ENCODE results near the gene NAP1L4.

Gene NAP1L4

DNA sequence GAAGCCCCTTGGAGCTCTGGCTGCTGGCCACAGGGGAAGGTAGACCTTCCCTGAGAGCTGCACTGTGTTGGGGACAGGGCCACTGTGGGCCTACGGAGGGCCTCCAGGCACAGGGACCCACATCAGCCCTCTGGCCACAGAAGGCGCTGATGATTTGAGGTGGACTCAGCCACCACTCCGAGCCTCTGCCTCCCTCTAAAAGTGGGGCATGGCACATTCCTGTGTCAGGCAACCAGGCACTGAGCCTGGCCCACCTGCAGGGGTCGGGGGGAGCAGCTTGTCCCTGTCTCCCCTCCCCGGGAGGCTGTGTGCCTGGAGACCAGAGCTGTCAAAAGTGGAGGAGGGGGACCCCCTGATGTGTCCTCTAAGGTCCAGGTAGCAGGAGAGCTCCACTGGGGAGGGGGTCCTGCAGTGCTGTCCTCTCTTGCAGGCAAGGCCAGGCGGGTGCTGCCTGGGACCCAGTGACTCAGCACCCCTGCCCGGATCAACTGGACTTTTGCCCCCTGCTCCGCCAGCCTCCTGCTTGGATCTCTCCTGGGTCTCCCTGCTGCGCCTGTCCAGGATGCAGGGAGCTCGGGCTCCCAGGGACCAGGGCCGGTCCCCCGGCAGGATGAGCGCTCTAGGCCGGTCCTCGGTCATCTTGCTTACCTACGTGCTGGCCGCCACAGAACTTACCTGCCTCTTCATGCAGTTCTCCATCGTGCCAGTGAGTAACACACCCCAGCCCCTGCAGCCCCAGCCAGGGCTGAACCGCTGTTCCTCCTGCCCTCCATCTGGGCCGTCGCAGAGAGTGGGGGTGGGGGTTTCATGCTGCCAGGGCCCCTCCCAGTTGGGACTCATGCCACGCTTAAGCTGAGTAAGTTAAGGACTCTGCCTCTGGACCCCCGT is 89.1 kb downstream of the NAP1L4 start:
- intact Hi-C loops (cut with DNase I) = no loop called here
- DNase-seq = no peak

DNA sequence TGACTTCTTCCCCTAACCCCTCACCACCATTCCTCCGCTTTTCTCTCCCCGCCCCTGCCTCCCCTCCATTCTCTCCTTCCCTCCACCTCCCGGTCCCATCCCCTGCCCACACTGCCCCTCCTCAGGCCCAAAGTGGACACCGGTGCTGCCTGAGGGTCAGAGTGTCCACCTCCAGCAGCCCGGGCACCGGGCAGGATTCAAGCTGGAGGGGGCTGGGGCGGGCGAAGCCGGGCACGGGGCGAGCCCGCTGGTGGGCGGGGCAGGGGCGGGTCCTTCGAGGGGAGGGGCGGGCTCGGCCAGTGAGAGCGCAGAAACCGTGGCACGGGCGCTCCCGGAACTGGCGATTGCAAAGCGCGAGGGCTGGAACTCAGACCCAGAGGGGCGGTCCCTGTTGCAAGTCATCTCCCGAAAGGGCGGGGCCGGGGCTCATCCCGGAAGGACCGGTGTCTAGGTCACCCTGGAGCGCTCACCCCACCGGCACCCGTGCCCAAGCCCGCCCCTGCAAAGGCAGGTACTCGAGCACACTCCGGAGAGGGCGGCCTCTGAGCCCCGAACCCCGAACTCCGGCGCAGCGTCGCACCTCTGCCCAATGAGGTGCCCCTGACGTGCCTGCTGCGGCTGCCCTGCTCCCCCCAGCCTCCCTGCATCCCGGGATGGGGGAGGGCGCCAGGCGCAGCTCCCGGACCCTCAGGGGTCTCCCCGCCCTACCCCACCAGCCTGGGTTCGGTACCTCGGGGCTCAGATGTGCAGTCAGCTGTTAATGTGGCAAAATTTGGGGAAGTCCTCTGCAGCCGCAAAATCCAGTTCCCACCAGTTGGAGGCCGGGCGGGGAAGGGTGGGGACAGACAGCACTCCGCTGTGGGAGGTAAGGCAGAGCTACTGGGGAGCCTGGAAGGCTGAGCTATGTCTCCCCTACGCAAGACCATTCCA is 90.0 kb downstream of the NAP1L4 start:
- peak; percentile 35 to 84 (median 72) for DNase-seq
- intact Hi-C loops (cut with DNase I) = no loop called here

DNA sequence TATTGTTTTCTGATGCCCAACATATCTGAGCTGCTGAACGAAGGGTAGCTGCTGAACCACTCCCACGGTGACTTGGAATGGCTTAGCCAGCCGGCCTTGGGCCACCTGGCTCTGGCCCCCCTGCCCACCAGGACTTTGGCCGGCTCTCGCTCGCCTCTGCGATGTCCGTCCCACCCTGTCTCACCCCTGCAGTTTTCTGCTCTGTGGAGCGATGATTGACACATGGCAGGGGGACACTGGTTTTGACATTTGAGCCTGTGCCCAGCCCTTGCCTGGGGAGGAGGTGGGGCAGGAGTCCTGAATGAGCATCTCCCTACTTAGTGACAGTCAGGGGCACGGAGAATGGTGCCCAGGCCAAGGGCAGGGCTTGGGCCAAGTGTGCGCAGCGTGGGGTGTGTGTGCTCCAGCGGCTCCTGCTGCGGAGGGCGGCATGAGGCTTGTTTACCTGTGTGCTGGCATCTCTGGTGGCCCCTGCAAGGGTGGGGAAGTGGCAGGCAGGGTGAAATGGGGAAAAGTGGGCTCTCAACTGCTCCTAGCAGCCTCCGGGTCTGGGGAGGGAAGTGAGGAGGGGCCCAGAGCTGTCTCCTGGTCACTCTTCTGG is 90.8 kb downstream of the NAP1L4 start:
- no peak for DNase-seq
- intact Hi-C loops (cut with DNase I) = no loop called here

DNA sequence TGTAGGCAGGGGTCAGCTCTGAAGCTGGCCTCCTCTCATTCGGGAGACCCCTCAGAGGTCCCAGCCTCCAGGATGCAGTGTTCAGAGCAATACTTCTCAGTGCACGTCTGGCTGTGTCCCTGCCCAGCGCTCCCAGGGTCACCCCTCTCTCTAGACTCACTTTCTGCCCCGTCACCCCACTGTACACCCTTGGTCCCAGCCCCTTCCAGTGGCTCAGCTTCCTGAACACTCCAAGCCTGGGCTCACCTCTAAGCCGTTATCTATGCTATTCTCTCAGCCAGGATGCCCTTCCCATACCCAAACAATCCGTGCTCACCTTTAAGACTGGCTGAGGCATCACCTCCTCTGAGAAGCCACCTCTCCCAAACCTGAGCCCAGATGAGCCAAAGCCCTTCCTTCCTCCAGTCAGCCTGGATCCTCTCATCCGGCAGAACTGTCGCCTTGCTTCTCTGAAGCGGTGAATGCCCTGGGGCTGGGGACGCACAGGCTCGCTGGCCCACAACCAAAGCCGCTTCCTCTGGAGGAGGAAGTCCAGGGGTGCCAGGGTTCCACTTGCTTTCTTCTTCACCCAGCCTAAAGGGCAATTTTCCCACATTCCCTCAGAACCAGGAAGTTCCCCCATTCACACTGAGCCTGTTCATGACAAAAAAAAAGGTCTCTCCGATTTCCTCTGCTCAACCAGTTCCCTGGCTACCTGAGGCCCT is 92.9 kb downstream of the NAP1L4 start:
- peak in 10 of 42 donors; percentile 11 to 58 (median 40) for DNase-seq
- intact Hi-C loops (cut with DNase I) = loop anchor here (10.0 kb wide), 1 partner anchor 594 kb away; the partner anchor contains the start of genes C11orf21 and TSPAN32

DNA sequence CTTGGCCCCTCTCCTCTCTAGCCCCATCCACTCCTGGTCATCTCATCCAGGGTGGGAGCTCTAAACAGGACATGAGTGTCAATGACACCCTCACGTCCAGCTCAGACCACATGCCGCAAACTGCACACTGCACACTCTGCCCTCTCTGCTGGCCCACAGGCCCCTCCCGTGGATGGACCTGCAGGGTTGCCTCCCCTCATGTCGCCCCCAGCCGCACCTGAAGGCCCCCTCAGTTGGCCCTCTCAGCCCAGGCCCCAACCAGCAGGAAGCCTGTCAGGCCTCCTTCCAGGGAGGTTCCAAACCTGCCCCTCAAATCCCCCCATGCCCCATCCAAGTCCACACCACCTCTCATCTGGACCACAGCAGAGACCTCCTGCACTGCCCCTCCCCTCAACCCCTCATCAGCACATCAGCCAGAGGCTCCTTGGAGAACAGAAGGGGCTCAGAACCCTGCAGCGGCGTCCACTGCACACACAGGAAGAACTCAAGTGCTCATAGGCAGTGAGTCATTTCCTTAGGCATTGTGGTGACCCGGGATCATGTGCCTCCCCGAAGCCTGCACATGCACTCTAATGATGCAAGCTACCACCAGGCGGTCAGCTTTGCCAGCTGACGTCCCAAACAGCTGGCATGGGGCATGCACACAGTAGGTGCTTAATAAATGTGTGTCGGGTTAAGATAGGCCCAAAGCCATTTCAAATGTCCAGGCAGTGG is 93.6 kb downstream of the NAP1L4 start:
- DNase-seq = peak in 7 of 42 donors; percentile 8 to 70 (median 35)
- intact Hi-C loops (cut with DNase I) = loop anchor here (10.0 kb wide), 1 partner anchor 594 kb away; the partner anchor contains the start of genes C11orf21 and TSPAN32

DNA sequence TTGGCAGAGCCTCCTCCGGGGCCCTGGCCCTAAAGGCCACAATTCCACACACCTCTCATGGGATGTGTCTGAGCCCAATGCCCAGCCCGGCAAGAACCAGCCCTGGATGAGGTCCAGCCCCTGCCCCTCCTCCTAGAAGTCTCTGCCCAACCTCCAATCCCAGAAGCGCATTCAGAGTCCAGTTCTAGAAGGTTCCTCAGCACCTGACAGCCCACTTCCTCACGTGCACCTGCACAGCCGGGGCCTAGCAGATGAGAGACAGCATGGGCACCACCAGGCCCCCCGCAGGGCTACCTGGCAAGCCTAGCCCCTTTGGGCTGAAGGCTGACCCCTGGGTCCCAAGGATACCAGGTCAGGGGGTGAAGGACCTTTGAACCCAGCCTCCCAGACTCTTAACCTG is 95.1 kb downstream of the NAP1L4 start:
- intact Hi-C loops (cut with DNase I) = loop anchor here (10.0 kb wide), 1 partner anchor 592 kb away; the partner anchor contains the start of genes C11orf21 and TSPAN32
- DNase-seq = no peak

DNA sequence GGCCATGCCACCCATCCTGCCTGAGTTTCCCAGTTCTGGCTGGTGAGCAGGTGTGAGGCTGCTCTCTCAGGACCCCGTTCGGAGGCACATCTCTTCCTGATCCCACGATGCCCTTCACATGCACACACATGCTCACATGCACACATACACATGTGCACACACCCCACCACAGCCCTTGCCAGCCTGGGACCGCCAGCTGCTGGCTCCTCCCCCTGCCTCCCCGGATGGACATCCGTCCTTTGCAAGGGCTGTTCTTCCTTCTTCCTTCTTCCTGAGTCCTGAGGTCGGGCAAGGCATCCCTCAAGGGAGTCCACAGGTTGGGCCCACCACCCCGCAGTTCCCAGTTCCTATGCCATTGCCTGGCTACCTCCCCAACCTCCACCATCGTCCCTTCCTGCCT is 96.1 kb downstream of the NAP1L4 start:
- DNase-seq = no peak
- intact Hi-C loops (cut with DNase I) = loop anchor here (10.0 kb wide), 1 partner anchor 591 kb away; the partner anchor contains the start of genes C11orf21 and TSPAN32
